NCI-H510A treated with DMSO at 0.1 percent for 48 hours (cell line): ENCODE measurements around the gene B3GALT2.
"Not testable (repeated sequence)": the region's sequence is repeated elsewhere in the genome, so short reads cannot be mapped to it uniquely, and the experiment has no call there.

Experiments used
- DNase-seq: peaks from one replicate; lab custom pipeline; 2025; lab: John Stamatoyannopoulos, UW

B3GALT2 gene, protein sequence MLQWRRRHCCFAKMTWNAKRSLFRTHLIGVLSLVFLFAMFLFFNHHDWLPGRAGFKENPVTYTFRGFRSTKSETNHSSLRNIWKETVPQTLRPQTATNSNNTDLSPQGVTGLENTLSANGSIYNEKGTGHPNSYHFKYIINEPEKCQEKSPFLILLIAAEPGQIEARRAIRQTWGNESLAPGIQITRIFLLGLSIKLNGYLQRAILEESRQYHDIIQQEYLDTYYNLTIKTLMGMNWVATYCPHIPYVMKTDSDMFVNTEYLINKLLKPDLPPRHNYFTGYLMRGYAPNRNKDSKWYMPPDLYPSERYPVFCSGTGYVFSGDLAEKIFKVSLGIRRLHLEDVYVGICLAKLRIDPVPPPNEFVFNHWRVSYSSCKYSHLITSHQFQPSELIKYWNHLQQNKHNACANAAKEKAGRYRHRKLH

DNA sequence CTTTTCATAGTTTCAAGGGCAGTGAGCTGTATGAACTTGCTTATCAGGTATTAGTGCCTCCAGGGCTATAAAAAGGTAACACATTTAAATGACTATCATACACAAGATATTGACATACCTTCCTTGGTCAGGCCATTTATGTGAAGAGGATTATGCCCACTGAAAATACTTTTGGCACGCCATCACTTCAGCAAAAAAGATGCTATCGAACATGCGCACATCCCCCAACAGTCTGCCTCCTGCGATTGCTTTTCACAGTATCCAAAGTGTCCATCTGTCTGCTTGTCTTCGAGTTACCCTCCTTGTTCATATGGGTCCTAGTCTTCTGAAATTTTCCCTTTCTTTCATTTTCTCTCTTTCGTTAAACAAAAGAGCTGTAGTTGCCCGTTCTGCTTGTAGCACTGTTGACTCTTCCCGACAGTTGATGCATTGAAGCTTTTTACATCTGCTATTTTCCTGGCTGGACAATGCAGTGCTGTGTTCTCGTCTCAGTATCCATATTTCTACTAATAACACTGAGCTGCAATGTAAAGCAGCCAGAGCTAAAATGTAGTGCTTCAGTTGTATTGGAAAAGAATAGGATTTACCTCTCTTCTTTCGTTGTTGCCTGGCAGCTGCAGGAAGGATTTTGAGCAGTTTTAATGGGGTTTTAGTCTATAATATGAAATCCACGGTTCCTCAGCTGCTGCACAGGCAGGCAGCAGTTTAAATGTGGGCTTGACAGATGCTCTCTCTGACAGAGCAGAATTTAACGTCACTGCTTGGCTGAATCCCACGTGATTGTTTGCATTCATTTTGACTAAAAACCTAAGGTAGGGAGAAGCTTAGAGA lies at the start of gene B3GALT2:
TSS of gene B3GALT2 (minus strand) at position 713 of the 831 bp plus-strand sequence. CDS start 5,051 bp downstream, outside the sequence.
- peak; percentile 50 for DNase-seq

DNA sequence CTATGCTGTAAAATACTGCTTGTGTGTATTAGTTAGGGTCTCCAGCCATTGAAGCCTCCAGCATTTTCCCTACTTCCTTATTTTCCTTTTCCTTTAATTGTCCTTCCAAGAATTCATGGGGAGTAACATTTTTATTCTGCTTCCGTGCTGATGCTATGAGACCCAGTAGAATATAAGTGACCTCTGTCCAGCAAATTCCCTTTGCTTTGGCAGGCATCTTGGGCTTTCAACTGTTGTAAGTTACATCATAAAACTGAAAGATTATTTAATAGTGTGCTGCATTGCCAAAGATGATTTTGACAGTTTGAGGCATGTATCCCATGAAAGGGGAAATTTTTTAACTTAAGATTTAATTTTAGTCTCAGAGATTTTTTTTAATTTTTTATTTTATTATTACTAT lies 48.1 kb upstream of the B3GALT2 start:
- DNase-seq: no peak

DNA sequence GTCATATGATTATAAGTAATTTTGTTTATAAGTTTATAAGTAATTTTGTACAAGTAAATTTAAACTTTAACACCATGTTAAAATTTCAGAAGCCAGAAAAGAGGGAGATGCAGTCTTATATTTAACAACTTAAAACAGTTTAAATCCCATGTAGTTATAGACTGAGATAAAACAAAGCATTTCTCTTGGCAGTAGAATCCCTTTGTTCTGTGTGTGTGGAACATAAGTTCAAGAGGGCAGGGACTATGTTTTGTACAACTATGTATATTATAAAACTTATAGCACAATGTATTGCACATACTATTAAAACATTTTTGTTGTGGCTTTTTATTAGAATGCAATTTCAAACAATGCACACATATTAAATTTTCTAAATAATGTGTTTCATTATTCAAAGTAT lies 44.7 kb upstream of the B3GALT2 start:
- not testable (repeated sequence) for DNase-seq

DNA sequence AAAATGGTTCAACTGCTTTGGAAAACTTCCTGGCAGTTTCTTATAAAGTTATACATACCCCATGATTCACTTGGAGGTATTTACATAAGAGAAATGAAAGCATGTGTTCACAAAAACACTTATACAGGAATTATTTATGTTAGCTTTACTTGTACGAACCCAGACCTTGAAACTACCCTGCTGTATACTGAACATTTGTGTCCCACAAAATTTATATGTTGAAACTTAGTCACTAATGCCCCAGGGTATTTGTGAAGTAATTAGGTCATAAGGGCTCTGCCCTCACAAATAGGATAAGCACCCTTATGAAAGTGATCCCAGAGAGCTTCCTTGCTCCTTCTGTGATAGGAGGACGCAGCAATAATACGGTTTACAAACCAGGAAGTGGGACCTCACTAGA lies 42.7 kb upstream of the B3GALT2 start:
- no peak for DNase-seq

DNA sequence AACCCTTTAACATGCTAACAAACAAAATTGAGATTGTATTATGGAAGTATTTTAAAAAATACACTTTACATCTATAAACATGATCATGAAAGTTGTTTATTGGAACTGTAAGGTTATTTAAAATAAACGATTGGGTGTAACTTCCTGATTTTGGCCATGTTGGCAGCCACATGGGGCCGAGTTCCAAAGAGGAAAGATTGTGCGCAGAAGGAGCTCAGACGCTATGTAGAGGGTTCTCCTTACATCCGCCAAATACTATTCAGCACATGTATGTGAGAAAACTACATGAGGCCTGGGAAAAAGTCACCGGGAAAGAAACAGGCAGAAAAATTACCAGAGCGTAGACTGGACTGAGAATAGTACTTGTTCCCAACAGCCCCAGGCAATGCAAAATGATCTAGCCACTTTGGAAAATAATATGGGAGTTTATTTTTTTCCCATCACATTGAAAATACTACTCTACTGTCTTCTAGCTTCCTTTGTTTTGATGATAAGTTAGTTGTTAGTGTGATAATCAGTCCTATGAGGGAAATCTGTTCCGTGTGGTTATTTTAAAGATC lies 35.7 kb upstream of the B3GALT2 start:
- no peak for DNase-seq

DNA sequence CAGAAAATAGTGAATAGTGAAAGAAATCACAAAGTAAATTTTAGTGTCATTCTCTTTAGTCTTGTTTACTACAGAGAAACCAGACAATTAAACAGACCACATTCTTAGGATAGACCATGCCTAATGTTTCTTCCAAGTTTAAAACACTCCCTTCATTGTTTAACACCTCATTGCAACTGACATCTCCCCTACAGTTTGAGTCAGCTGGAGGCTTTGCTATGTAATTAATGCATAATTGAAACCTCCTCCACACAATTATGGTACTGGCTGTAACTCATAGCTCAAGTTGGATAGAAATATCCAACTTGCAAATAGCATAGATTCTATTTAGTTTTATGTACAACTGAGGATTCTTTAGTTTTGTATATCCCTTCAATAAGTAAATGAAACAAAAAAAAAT lies 35.2 kb upstream of the B3GALT2 start:
- DNase-seq: no peak

DNA sequence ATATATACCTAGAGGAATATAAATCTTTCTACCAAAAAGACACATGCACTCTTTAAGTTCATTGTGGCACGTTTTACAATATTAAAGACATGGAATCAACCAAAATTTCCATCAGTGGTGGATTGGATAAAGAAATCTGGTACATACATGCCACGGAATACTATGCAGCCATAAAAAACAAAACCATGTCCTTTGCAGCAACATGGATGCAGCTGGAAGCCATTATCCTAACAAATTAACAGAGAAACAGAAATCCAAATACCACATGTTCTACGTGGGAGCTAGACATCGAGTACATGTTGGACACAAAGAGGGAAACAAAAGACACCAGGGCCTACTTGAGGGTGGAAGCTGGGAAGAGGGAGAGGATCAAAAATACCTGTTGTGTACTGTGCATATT lies 33.0 kb upstream of the B3GALT2 start:
- no peak for DNase-seq

DNA sequence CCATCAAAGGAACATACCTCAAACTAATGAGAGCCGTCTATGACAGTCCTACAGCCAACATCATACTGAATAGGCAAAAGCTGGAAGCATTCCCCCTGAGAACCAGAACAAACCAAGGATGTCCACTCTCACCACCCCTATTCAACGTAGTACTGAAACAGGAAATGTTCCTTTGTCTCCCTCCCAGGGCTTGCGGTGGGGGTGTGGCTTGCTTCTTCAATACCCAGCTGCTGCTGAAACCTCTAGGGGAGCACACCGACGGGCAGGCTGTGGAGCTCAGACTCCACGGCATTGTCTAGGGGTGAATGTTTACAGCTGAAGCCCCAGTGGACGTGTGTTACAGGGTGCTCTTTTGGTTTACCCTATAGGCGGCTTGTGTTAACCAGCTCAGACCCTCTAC lies 30.5 kb upstream of the B3GALT2 start:
- DNase-seq: no peak

DNA sequence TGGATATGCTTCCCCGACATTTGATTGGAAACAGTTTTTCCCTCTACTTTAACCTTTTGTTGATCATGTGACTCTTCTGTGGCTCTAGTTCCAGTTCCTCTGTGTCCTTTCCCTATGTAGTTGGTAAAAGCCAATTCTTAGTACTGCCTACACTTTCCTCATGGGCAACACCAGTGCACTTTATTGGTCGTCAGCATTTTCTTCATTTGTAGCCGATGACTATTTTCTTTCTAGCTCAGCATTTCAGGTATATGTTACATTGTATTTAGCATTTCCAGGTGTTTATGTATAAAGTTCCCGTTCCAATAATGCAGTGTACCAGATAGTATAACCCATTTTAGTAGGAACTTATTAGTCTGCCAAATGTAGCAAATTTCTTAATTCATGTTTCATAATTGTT lies 27.6 kb upstream of the B3GALT2 start:
- DNase-seq: no peak

DNA sequence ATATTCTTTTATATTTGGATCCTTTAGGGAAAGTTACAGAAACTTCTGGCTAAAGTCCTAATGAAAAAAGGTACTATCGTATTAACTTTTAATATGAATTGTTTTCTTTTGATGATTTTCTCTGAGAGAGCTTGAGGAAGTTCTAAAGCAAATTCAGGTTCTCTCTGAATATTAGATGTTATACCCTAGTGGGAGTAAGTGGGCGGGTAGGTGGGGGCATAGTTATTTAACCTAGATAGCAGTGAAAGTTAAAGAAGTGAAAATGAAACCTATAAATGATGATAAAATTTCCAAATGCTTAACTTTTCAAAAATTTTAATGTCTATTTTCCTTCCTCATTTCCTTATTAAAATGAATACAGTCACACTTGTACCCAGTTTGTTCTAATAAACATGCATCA lies 26.2 kb upstream of the B3GALT2 start:
- DNase-seq: no peak

DNA sequence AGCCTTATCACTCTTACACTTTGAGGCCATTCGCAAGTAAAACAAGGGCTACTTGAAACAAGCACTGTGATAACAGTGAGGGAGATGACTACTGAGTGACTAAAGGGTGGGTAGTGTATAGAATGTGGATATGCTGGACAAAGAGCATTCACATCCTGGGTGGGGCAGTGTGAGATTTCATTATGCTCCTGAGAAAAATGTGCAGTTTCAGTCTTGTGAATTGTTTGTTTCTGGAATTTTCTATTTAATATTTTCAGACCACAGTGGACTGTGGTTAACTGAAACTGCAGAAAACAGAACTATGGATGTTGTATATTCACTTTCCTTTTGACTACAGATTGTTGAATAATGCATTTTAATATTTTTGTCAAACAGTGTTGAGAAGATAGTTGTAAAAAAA lies 25.1 kb upstream of the B3GALT2 start:
- no peak for DNase-seq

DNA sequence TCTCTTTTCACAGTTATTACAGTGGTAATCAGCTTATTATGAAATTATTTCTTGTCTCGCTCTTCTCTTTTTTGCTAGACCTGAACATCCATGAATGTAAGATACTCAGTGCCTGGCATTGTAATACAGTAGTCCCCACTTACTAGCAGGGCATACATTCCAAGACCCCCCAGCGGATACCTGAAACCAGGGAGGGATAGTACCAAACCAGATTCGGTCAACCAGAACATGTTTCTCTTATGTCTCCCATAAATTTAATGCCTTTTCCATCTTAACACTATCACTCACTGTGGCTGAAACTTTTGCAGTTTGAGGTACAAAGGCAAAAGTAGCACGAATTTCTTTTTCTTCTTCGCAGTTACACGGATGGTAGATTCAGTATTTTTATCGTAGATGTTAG lies 24.6 kb upstream of the B3GALT2 start:
- no peak for DNase-seq

DNA sequence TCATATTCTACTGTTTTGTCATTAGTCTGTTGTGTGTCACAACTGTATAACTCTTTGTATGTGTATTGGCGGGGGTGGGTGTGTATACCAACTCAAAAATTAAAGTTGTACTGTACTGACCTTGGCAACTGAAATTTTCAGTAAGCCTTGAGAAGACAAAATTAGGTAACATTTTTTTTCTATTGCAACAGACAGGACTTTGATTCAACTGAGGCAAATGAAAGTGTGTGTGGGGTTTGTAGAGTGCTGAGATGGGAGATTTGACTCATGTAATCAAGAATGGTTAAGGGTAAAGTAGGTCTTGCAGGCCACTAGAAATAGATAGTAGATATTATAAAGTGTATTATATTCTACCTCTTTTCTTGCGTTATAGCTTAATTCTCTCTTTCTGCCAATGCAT lies 14.6 kb upstream of the B3GALT2 start:
- no peak for DNase-seq

DNA sequence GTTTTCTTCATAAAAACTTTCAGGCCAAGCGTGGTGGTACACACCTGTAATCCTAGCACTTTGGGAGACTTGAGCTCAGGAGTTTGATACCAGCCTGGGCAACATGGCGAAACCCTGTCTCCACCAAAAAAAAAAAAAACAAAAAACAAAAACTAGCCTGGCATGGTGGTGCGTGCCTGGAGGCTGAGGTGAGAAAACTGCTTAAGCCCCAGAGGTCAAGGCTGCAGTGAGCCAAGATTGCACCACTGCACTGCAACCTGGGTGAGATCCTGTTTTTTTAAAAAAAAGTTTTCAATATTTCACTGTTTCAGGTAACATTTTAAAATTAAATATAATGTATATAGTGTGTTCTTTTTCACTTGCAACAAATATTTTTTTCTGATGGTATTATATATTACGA lies 13.5 kb upstream of the B3GALT2 start:
- no peak for DNase-seq

DNA sequence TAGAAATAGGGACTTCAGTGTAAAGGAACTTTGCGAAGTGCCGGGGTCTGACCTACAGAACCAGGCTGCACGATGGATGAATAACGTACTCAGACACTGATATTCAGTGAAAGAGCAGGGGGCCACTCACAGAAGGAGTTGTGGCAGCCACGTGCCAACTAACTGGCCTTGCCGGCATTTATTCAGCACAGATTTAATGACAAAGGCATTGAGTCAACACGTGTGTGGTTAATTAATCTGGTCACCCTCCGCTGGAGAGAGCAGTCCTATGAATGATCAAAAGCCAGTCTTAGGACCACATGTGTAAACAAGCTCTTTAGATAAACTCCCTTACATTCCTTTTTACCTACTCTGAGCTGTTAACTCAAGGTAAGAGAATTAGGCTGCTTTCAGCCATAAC lies 6.2 kb upstream of the B3GALT2 start:
- DNase-seq: no peak

DNA sequence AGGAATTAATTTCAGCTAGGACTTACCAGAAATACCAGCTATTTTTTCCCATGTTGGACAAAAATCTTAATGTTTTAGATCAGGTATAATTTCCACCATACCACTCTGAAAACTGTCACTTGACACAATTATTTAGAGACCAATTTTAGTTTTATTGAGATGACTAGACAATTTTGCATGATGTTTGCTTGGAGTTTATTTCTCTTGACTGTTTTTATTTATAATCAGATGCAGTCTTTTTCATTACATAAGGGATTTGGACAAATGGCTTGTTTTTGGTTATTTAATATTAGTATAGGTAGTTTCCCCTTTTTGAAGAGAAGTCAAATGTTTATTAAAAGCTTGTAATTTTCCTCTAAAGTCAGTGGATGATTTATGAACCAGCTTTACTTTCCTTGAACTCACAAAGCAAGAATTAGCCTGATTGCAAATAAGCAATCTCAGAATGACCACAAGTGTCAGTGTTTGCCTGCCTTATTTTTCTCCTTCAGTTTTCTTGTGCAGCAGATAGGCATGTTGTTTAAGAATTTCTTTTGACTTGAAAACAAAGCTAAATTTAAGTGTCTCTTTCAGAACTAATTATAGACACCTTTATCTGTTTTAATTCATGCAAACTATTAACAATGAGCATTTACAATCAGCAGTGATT lies 3.8 kb upstream of the B3GALT2 start:
- DNase-seq: no peak

DNA sequence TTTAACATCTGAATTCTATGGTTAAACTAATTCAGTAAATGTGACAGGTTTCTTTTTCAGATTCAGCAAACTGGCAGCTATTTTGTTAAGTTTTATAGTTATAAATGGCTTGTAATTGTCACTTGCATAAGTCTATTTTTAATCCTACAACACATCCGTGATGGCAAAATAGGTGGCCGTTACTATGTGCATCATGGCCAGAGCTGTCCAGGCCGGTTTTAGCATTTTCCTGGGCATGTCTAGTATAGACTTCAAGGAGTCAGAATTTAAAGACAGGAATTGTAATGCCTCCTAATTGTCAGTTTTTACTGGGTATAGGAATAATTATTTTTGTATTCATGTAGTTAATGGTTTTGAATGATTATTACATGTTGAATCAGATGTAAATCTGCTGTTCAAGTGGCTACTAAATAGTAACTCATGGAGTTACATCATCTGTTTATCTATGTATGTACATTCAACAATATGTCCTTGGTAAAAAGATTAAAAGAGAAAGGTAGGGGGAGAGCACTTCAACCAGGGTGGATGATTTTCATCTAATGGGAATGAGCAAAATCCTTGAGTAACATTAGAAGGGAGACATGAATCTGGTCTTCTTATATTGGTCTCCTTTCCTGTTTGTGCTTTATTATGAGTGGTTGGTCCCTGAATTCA lies 3.2 kb upstream of the B3GALT2 start:
- DNase-seq: no peak

DNA sequence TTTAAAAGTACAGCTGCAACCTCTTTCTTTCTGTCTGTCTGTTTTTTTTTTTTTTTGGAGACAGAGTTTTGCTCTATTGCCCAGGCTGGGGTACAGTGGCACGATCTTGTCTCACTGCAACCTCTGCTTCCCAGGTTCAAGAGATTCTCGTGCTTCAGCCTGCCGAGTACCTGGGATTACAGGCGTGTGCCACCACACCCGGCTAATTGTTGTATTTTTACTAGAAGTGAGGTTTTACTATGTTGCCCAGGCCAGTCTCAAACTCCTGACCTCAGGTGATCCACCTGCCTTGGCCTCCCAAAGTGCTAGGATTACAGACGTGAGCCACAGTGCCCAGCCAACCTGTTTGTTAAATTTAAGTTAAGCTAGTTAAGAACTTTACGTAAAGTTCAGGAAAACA lies 2.5 kb upstream of the B3GALT2 start:
- not testable (repeated sequence) for DNase-seq

DNA sequence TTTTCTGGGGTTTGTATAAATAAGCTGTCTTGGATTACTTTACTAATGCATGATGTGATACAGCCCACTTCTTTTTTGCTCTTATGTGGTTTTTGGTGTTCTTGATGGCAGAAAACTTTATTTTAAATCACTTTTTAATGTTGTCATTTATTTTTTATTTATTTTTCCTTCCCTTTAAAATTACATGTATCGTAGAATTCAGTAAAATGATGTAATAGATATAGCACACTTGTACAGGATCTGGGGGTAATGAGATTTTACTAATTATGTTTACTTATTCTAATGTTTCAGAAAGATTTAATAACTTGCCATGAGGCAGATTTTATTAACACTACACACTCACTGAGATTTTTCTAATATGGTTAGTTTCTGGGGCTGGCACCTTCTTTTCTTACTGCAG lies 701 bp upstream of the B3GALT2 start:
- DNase-seq: no peak

DNA sequence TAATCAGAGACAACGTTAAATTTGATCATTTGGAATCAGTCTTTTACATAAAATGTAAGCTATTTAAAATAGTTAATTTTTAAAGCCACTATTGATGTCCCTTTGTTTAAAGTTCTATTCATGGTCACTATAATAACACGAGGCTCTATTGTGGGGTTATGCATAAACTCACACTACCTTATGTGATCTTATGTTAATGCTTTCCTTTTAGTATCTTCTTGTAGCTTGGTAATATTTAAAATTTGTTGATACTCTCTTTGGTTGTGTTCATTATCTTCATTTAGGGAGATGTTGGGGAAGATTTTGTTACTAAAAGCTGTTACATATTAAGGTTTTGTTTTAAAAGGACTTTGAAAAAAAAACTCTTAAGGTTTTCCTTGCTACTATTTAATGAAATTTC lies 1.2 kb downstream of the B3GALT2 start:
- DNase-seq: no peak

DNA sequence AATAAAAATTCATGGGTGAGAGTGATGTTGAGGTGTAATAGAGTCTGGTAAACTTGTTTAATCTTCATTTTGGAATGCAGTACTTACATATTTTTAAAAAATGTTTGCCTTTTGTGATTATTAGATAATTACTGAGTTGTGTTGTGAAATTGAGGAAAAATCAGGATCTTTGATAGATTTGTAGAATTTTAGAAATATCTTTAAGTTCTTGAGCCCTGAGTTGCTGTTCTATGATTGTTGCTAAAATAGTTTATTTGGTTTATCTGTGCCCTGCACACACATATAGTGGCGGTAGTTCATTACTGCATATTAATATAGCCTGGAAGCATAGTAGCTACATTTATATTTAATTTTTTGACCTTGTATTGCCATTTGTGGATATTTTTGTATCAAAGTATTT lies 1.6 kb downstream of the B3GALT2 start:
- DNase-seq: no peak

DNA sequence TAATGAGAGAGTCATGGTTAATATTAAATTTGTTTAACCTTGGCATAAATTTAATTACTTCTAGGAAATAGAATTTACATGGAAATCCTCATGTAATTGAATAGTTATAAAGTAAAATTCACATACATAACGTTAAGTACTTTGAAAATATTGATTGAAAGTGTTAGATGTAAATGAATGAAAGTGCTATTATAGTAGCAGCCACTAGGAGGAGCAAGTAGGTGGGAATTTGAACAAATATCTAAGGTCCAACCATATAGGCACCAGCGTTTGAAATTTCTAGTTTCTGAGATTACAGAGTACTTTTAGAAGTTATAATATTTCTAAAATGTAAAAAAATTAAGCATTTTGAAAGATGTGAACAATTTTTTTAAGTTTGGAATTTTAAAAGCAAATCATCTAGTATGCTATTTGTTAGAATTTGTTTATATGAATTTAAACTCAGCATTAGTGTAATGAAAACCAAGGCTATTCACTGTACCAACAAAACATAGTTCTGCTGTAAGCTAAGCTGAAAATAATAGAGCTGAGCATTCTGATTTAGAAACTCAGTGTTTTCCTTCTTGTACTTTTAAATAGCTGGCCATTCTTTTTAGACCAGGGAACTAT lies 3.3 kb downstream of the B3GALT2 start:
- DNase-seq: peak; percentile 84
